ENCODE data around the gene L3MBTL3.

The L3MBTL3 gene

GRCh38 chr6:130122243-130122642, 103.9 kb downstream of the L3MBTL3 start:
- no peak for TF ChIP-seq Cebpa-rat (IDR thresholded peaks at IDR 0.05)
- H3K4me1 ChIP-seq, result peaks cover 10% of the 10 kb centered on the region
- no peaks in the 10 kb centered on the region for H4K20me1 ChIP-seq
- no peaks in the 10 kb centered on the region for H3K27me3 ChIP-seq
- peaks cover 23% of the 10 kb centered on the region for H3K36me3 ChIP-seq
- no peak overlapping the region for H3K4me2 ChIP-seq
- no peak overlapping the region for H3K4me3 ChIP-seq
- H3K9me3 ChIP-seq, result no peaks in the 10 kb centered on the region
- no peak overlapping the region for H3K9ac ChIP-seq
- H3K27ac ChIP-seq, result no peak overlapping the region

- no peak for TF ChIP-seq Cebpa-rat (IDR thresholded peaks at IDR 0.05)
- no peaks in the 10 kb centered on the region for H3K4me1 ChIP-seq
- no peak overlapping the region for H3K9ac ChIP-seq
- peaks cover 28% of the 10 kb centered on the region for H3K36me3 ChIP-seq
- H3K27ac ChIP-seq, result no peak overlapping the region
- no peak overlapping the region for H3K4me2 ChIP-seq
- H3K4me3 ChIP-seq, result no peak overlapping the region
- H4K20me1 ChIP-seq, result no peaks in the 10 kb centered on the region
- no peaks in the 10 kb centered on the region for H3K9me3 ChIP-seq
- no peaks in the 10 kb centered on the region for H3K27me3 ChIP-seq
Measured at GRCh38 chr6:130127195-130127594, 108.8 kb downstream of the L3MBTL3 start.

- Histone ChIP-seq H3K27me3 (no peaks in the 10 kb centered on the region), H3K4me1 (no peaks in the 10 kb centered on the region), H3K36me3 (peaks cover 33% of the 10 kb centered on the region), H4K20me1 (no peaks in the 10 kb centered on the region), H3K9me3 (no peaks in the 10 kb centered on the region), H3K4me3 (no peak overlapping the region), H3K27ac (no peak overlapping the region), H3K4me2 (no peak overlapping the region), H3K9ac (no peak overlapping the region)
- no peak for TF ChIP-seq Cebpa-rat (IDR thresholded peaks at IDR 0.05)
Measured at GRCh38 chr6:130128326-130128725, 109.9 kb downstream of the L3MBTL3 start.

- no peak overlapping the region for H3K4me3 ChIP-seq
- no peaks in the 10 kb centered on the region for H4K20me1 ChIP-seq
- H3K4me2 ChIP-seq, result no peak overlapping the region
- no peak overlapping the region for H3K27ac ChIP-seq
- H3K9me3 ChIP-seq, result no peaks in the 10 kb centered on the region
- H3K4me1 ChIP-seq, result no peaks in the 10 kb centered on the region
- H3K9ac ChIP-seq, result no peak overlapping the region
- peaks cover 32% of the 10 kb centered on the region for H3K36me3 ChIP-seq
- no peaks in the 10 kb centered on the region for H3K27me3 ChIP-seq
- no peak for TF ChIP-seq Cebpa-rat (IDR thresholded peaks at IDR 0.05)
Measured at GRCh38 chr6:130129762-130130246, 111.4 kb downstream of the L3MBTL3 start.

- Histone ChIP-seq H3K36me3 (peaks cover 42% of the 10 kb centered on the region), H3K27me3 (no peaks in the 10 kb centered on the region), H3K4me1 (no peaks in the 10 kb centered on the region), H3K9me3 (no peaks in the 10 kb centered on the region), H3K4me2 (no peak overlapping the region), H3K4me3 (no peak overlapping the region), H4K20me1 (no peaks in the 10 kb centered on the region), H3K27ac (no peak overlapping the region), H3K9ac (no peak overlapping the region)
- TF ChIP-seq Cebpa-rat (IDR thresholded peaks at IDR 0.05), result no peak
Measured at GRCh38 chr6:130132286-130132701, 113.9 kb downstream of the L3MBTL3 start.

- H3K9ac ChIP-seq, result no peak overlapping the region
- TF ChIP-seq Cebpa-rat (IDR thresholded peaks at IDR 0.05), result no peak
- H3K9me3 ChIP-seq, result no peaks in the 10 kb centered on the region
- no peaks in the 10 kb centered on the region for H3K27me3 ChIP-seq
- no peak overlapping the region for H3K27ac ChIP-seq
- no peak overlapping the region for H3K4me3 ChIP-seq
- peaks cover 53% of the 10 kb centered on the region for H3K36me3 ChIP-seq
- H4K20me1 ChIP-seq, result no peaks in the 10 kb centered on the region
- no peaks in the 10 kb centered on the region for H3K4me1 ChIP-seq
- H3K4me2 ChIP-seq, result no peak overlapping the region
Measured at GRCh38 chr6:130134582-130134981, 116.2 kb downstream of the L3MBTL3 start.

GRCh38 chr6:130136798-130137197, 118.4 kb downstream of the L3MBTL3 start:
- TF ChIP-seq Cebpa-rat (IDR thresholded peaks at IDR 0.05), result no peak
- no peak overlapping the region for H3K27ac ChIP-seq
- no peaks in the 10 kb centered on the region for H3K27me3 ChIP-seq
- no peak overlapping the region for H3K4me2 ChIP-seq
- H3K9me3 ChIP-seq, result no peaks in the 10 kb centered on the region
- no peak overlapping the region for H3K9ac ChIP-seq
- peaks cover 63% of the 10 kb centered on the region for H3K36me3 ChIP-seq
- H3K4me3 ChIP-seq, result no peak overlapping the region
- no peaks in the 10 kb centered on the region for H3K4me1 ChIP-seq
- no peaks in the 10 kb centered on the region for H4K20me1 ChIP-seq

- Histone ChIP-seq H3K9ac (no peak overlapping the region), H4K20me1 (no peaks in the 10 kb centered on the region), H3K36me3 (peaks cover 73% of the 10 kb centered on the region), H3K27me3 (no peaks in the 10 kb centered on the region), H3K4me3 (no peak overlapping the region), H3K4me2 (no peak overlapping the region), H3K4me1 (no peaks in the 10 kb centered on the region), H3K27ac (no peak overlapping the region), H3K9me3 (no peaks in the 10 kb centered on the region)
- TF ChIP-seq Cebpa-rat (IDR thresholded peaks at IDR 0.05), result no peak
Measured at GRCh38 chr6:130138116-130138908, 119.9 kb downstream of the L3MBTL3 start.

GRCh38 chr6:130138909-130139242, 120.5 kb downstream of the L3MBTL3 start:
- no peak overlapping the region for H3K4me2 ChIP-seq
- peaks cover 77% of the 10 kb centered on the region for H3K36me3 ChIP-seq
- no peaks in the 10 kb centered on the region for H3K4me1 ChIP-seq
- no peak overlapping the region for H3K9ac ChIP-seq
- no peak overlapping the region for H3K4me3 ChIP-seq
- no peaks in the 10 kb centered on the region for H3K9me3 ChIP-seq
- H3K27ac ChIP-seq, result no peak overlapping the region
- no peaks in the 10 kb centered on the region for H3K27me3 ChIP-seq
- no peaks in the 10 kb centered on the region for H4K20me1 ChIP-seq
- TF ChIP-seq Cebpa-rat (IDR thresholded peaks at IDR 0.05), result no peak

GRCh38 chr6:130140084-130140483, 121.7 kb downstream of the L3MBTL3 start:
- H3K36me3 ChIP-seq, result peaks cover 72% of the 10 kb centered on the region
- no peak for TF ChIP-seq Cebpa-rat (IDR thresholded peaks at IDR 0.05)
- H3K4me1 ChIP-seq, result no peaks in the 10 kb centered on the region
- no peak overlapping the region for H3K27ac ChIP-seq
- no peaks in the 10 kb centered on the region for H3K9me3 ChIP-seq
- no peak overlapping the region for H3K9ac ChIP-seq
- no peaks in the 10 kb centered on the region for H3K27me3 ChIP-seq
- no peak overlapping the region for H3K4me3 ChIP-seq
- H4K20me1 ChIP-seq, result no peaks in the 10 kb centered on the region
- H3K4me2 ChIP-seq, result no peak overlapping the region
